H9 (cell line): ENCODE data around the gene ENTR1. TPM values are rescaled to one million over a fixed set of nuclear protein-coding genes. Genes with fewer than 3 reads are reported as not detected.

Experiments
- DNase-seq: peaks from one replicate; pipeline ENCODE4 v3.0.0-alpha.2; 2017
- H2AFZ ChIP-seq: one replicate; pipeline ENCODE4 v1.6.1; 2013; ENCODE audit warnings: mild to moderate bottlenecking, low read length, control low read depth, moderate library complexity
- H2AK5ac ChIP-seq: 2 replicates; pipeline ENCODE4 v1.6.1; 2013; ENCODE audit warnings: low read length, control low read depth, mixed read lengths; ENCODE audit not compliant: insufficient read length
- H2BK120ac ChIP-seq: one replicate; pipeline ENCODE4 v1.6.1; 2013; ENCODE audit warnings: low read depth, mild to moderate bottlenecking, low read length, control low read depth, inconsistent platforms; ENCODE audit not compliant: poor library complexity, severe bottlenecking
- H2BK12ac ChIP-seq: 2 replicates; pipeline ENCODE4 v1.6.1; 2013; ENCODE audit warnings: low read length, control low read depth, mixed read lengths, low read depth; ENCODE audit not compliant: insufficient read length
- H2BK15ac ChIP-seq: 2 replicates; pipeline ENCODE4 v1.6.1; 2013; ENCODE audit warnings: low read depth, low read length, control low read depth
- H2BK20ac ChIP-seq: one replicate; pipeline ENCODE4 v1.6.1; 2013; ENCODE audit warnings: low read depth, mild to moderate bottlenecking, low read length, control low read depth, inconsistent platforms; ENCODE audit not compliant: poor library complexity, severe bottlenecking
- H2BK5ac ChIP-seq: 2 replicates; pipeline ENCODE4 v1.6.1; 2013; ENCODE audit warnings: low read length, control low read depth, mixed read lengths; ENCODE audit not compliant: insufficient read length
- H3K14ac ChIP-seq: 2 replicates; pipeline ENCODE4 v1.6.1; 2013; ENCODE audit warnings: low read length, control low read depth; ENCODE audit not compliant: insufficient read depth
- H3K18ac ChIP-seq: 2 replicates; pipeline ENCODE4 v1.6.1; 2013; ENCODE audit warnings: low read depth, mild to moderate bottlenecking, mixed read lengths, low read length, control low read depth; ENCODE audit not compliant: insufficient read length
- H3K23ac ChIP-seq: 2 replicates; pipeline ENCODE4 v1.6.1; 2013; ENCODE audit warnings: low read length, control low read depth, mixed read lengths, low read depth; ENCODE audit not compliant: insufficient read length
- H3K23me2 ChIP-seq: 2 replicates; pipeline ENCODE4 v1.6.1; 2013; ENCODE audit warnings: low read depth, mild to moderate bottlenecking, mixed read lengths, low read length, control low read depth; ENCODE audit not compliant: insufficient read length, poor library complexity, severe bottlenecking
- H3K27ac ChIP-seq: 2 replicates; pipeline ENCODE4 v1.5.1; 2013; ENCODE audit warnings: low read length, control low read depth, mixed read lengths, low read depth; ENCODE audit not compliant: insufficient read length
- H3K27me3 ChIP-seq: 2 replicates; pipeline ENCODE4 v1.6.1; 2013; ENCODE audit warnings: low read length, control low read depth, inconsistent platforms; ENCODE audit not compliant: insufficient read depth
- H3K4ac ChIP-seq: 2 replicates; pipeline ENCODE4 v1.6.1; 2013; ENCODE audit warnings: low read depth, mild to moderate bottlenecking, control low read depth, inconsistent platforms, low read length, moderate library complexity
- H3K4me1 ChIP-seq: 2 replicates; pipeline ENCODE4 v1.6.1; 2013; ENCODE audit warnings: low read length, control low read depth, inconsistent platforms; ENCODE audit not compliant: insufficient read depth
- H3K4me2 ChIP-seq: 2 replicates; pipeline ENCODE4 v1.6.1; 2013; ENCODE audit warnings: low read length, control low read depth, mixed read lengths; ENCODE audit not compliant: insufficient read length, insufficient read depth
- H3K56ac ChIP-seq: 2 replicates; pipeline ENCODE4 v1.6.1; 2013; ENCODE audit warnings: low read depth, mild to moderate bottlenecking, mixed read lengths, low read length, control low read depth; ENCODE audit not compliant: insufficient read length
- H3K79me1 ChIP-seq: 2 replicates; pipeline ENCODE4 v1.6.1; 2013; ENCODE audit warnings: low read depth, mild to moderate bottlenecking, moderate library complexity, low read length, control low read depth, inconsistent platforms; ENCODE audit not compliant: insufficient read depth, poor library complexity, severe bottlenecking
- H3K79me2 ChIP-seq: 2 replicates; pipeline ENCODE4 v1.6.1; 2013; ENCODE audit warnings: low read length, control low read depth, inconsistent platforms; ENCODE audit not compliant: insufficient read depth
- H3K9ac ChIP-seq: 2 replicates; pipeline ENCODE4 v1.6.1; 2013; ENCODE audit warnings: low read length, control low read depth, mixed read lengths; ENCODE audit not compliant: insufficient read length; ENCODE audit errors: extremely low read depth
- H3K9me3 ChIP-seq: one replicate; pipeline ENCODE4 v1.6.1; 2013; ENCODE audit warnings: low read depth, low read length, inconsistent platforms; ENCODE audit not compliant: control insufficient read depth
- H3T11ph ChIP-seq: one replicate; pipeline ENCODE4 v1.6.1; 2013; ENCODE audit warnings: mild to moderate bottlenecking, low read length, control low read depth, inconsistent platforms
- H4K20me1 ChIP-seq: one replicate; pipeline ENCODE4 v1.6.1; 2013; ENCODE audit not compliant: control insufficient read depth, insufficient read length, insufficient read depth
- H4K5ac ChIP-seq: 2 replicates; pipeline ENCODE4 v1.6.1; 2013; ENCODE audit warnings: low read depth, mild to moderate bottlenecking, mixed read lengths, low read length, control low read depth; ENCODE audit not compliant: insufficient read length
- H4K8ac ChIP-seq: replicated peaks from 2 replicates; pipeline ENCODE4 v1.6.1; 2013; ENCODE audit warnings: low read length, control low read depth, mixed read lengths, low read depth; ENCODE audit not compliant: insufficient read length
- H4K91ac ChIP-seq: 2 replicates; pipeline ENCODE4 v1.6.1; 2013; ENCODE audit warnings: low read depth, mild to moderate bottlenecking, moderate library complexity, mixed read lengths, low read length, control low read depth; ENCODE audit not compliant: insufficient read length
- H3K27ac Mint-ChIP-seq, 3 experiments: 2 replicates in 2 of 3; 3 replicates in 1 of 3; pipeline ENCODE4 v1.8.0; 2020 to 2021; ENCODE audit warnings: mixed read lengths in 3 of 3, mild to moderate bottlenecking in 1 of 3, moderate library complexity in 1 of 3
- H3K27me3 Mint-ChIP-seq: 2 replicates; pipeline ENCODE4 v1.8.0; 2021; ENCODE audit warnings: low read depth, mild to moderate bottlenecking, moderate library complexity, mixed read lengths
- H3K36me3 Mint-ChIP-seq, 3 experiments: 2 replicates in 2 of 3; 3 replicates in 1 of 3; pipeline ENCODE4 v1.8.0; 2020 to 2021; ENCODE audit warnings: low read depth in 3 of 3, mixed read lengths in 3 of 3; ENCODE audit not compliant: insufficient read depth in 1 of 3
- H3K4me1 Mint-ChIP-seq, 2 experiments: 2 replicates each; pipeline ENCODE4 v1.8.0; 2020; ENCODE audit warnings: mixed read lengths in 2 of 2
- H3K4me3 Mint-ChIP-seq, 2 experiments: 2 replicates in 1 of 2; 3 replicates in 1 of 2; pipeline ENCODE4 v1.8.0; 2020 to 2021; ENCODE audit warnings: mild to moderate bottlenecking in 2 of 2, mixed read lengths in 2 of 2, moderate library complexity in 1 of 2
- H3K9me3 Mint-ChIP-seq, 2 experiments: 2 replicates in 1 of 2; 3 replicates in 1 of 2; pipeline ENCODE4 v1.8.0; 2020; ENCODE audit warnings: mild to moderate bottlenecking in 2 of 2, mixed read lengths in 2 of 2, moderate library complexity in 1 of 2
- WGBS: extraction: QIAGEN DNeasy Blood & Tissue Kit; methylation state at CpG from one replicate; pipeline ENCODE4 v1.1.7; 2013; ENCODE audit warnings: missing lambda C conversion rate, low lambda C conversion rate, mixed read lengths; ENCODE audit not compliant: insufficient read length; ENCODE audit errors: extremely low coverage; 5-methylcytosine and 5-hydroxymethylcytosine counted together
- total RNA-seq: library from RNA; stranded (reverse); gene quantifications from 2 replicates; pipeline ENCODE4 v1.2.1, GENCODE V29; 2021
- TF ChIP-seq, protein P1 (sequence below): fragments of 200-600 bp; sonication (generic); conservative IDR thresholded peaks from 3 replicates; pipeline ENCODE4 v1.8.0; 2021; ENCODE audit warnings: antibody characterized with exemption, mild to moderate bottlenecking

Gene ENTR1
- total RNA-seq, 1 experiment from 2014 or later, result 108 TPM

- Histone ChIP-seq H4K20me1 (peaks cover 2% of the 10 kb centered on the region), H3K4me1 (no peaks in the 10 kb centered on the region), H3K56ac (no peak overlapping the region), H4K5ac (no peak overlapping the region), H3K9ac (no peak overlapping the region), H3K23ac (no peak overlapping the region), H2BK120ac (no peak overlapping the region), H4K8ac (no peak overlapping the region), H3K18ac (no peak overlapping the region), H3K79me2 (no peaks in the 10 kb centered on the region), H4K91ac (no peak overlapping the region), H3T11ph (no peak overlapping the region), H2BK5ac (no peak overlapping the region), H3K14ac (no peak overlapping the region), H2BK20ac (no peak overlapping the region), H3K4me2 (no peak overlapping the region), H3K27me3 (no peaks in the 10 kb centered on the region), H2BK15ac (no peak overlapping the region), H3K9me3 (no peaks in the 10 kb centered on the region), H3K27ac (no peak overlapping the region), H2AK5ac (no peak overlapping the region), H3K23me2 (peaks cover 7% of the 10 kb centered on the region), H3K79me1 (no peaks in the 10 kb centered on the region), H2AFZ (no peak overlapping the region), H2BK12ac (no peak overlapping the region), H3K4ac (no peak overlapping the region)
- H3K27me3 Mint-ChIP-seq, result no peaks in the 10 kb centered on the region
- no peak for DNase-seq
- H3K27ac Mint-ChIP-seq, result no peak overlapping the region
- no peaks in the 10 kb centered on the region for H3K4me1 Mint-ChIP-seq
- no peak overlapping the region for H3K4me3 Mint-ChIP-seq
- no peaks in the 10 kb centered on the region for H3K9me3 Mint-ChIP-seq
- WGBS, result no CpG with 5 or more reads among the region's 7 CpGs
- TF ChIP-seq, protein P1, sequence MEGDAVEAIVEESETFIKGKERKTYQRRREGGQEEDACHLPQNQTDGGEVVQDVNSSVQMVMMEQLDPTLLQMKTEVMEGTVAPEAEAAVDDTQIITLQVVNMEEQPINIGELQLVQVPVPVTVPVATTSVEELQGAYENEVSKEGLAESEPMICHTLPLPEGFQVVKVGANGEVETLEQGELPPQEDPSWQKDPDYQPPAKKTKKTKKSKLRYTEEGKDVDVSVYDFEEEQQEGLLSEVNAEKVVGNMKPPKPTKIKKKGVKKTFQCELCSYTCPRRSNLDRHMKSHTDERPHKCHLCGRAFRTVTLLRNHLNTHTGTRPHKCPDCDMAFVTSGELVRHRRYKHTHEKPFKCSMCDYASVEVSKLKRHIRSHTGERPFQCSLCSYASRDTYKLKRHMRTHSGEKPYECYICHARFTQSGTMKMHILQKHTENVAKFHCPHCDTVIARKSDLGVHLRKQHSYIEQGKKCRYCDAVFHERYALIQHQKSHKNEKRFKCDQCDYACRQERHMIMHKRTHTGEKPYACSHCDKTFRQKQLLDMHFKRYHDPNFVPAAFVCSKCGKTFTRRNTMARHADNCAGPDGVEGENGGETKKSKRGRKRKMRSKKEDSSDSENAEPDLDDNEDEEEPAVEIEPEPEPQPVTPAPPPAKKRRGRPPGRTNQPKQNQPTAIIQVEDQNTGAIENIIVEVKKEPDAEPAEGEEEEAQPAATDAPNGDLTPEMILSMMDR, result no peak
- H3K36me3 Mint-ChIP-seq, result peaks cover 31 to 79% (median 68%) of the 10 kb centered on the region in 3 experiments
Observed at GRCh38 chr9:136443687-136444086, 33.3 kb upstream of the ENTR1 start.
